BJ (cell line): ENCODE results near the gene OSBPL6. TPM values are rescaled to one million over a fixed set of nuclear protein-coding genes. Genes with fewer than 3 reads are reported as not detected.

Experiments
- CTCF ChIA-PET: fragments of 350-600 bp; formaldehyde crosslinking; extraction: SDS; loops from one replicate; lab custom pipeline; 2021; ENCODE audit warnings: antibody characterized with exemption, inconsistent platforms; lab: Yijun Ruan, JAX
- POLR2A ChIA-PET: fragments of 300-600 bp; sonication (Branson Sonifier 250); formaldehyde crosslinking; extraction: SDS; loops from one replicate; lab custom pipeline; 2021; ENCODE audit warnings: antibody characterized with exemption; lab: Charles Lee
- DNase-seq: peaks from one replicate; pipeline ENCODE4 v3.0.0-alpha.2; 2011; ENCODE audit warnings: low read depth
- H3K27me3 ChIP-seq: 2 replicates; pipeline ENCODE4 v1.6.0; 2011; ENCODE audit warnings: low read length; ENCODE audit not compliant: control insufficient read depth, insufficient read depth
- H3K36me3 ChIP-seq: 2 replicates; pipeline ENCODE4 v1.5.1; 2011; ENCODE audit warnings: low read length; ENCODE audit not compliant: control insufficient read depth, insufficient read depth
- H3K4me3 ChIP-seq: 2 replicates; pipeline ENCODE4 v1.5.1; 2011; ENCODE audit warnings: low read depth, mild to moderate bottlenecking, control low read depth, low read length
- polyA plus RNA-seq: library from polyadenylated mRNA; depleted of rRNA; stranded (reverse); fragments of >200 nt; gene quantifications from 2 replicates; pipeline ENCODE4 v1.2.3, GENCODE V29; 2011
- TF ChIP-seq, protein P1 (sequence below): IDR thresholded peaks from 2 replicates; pipeline ENCODE4 v1.5.1; 2011; ENCODE audit warnings: low read depth, mild to moderate bottlenecking, control low read depth, inconsistent platforms, low read length, moderate library complexity; ENCODE audit not compliant: insufficient read depth

OSBPL6 gene
- polyA plus RNA-seq, 1 experiment = 3.7 TPM

DNA sequence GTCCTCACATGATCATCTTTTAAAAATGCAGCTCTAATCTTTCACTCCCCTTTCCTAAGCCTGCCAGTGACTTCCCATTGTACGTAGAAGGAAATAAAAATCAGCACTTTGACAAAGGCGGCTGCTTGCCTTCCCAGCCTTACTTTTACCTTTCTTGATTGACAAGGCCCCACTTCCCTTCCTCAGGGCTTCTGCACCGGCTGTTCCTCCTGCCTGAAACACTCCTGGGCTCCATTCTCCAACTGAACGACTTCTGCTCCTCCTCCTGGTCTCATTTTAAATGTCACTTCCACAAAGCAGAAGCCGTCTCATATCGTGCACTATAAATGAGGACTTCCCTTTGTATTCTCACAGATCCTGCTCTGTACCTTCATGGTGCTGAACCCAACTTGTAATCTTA lies 56.1 kb downstream of the OSBPL6 start:
- Histone ChIP-seq H3K27me3 (no peaks in the 10 kb centered on the region), H3K4me3 (no peak overlapping the region), H3K36me3 (no peaks in the 10 kb centered on the region)
- TF ChIP-seq, protein P1, sequence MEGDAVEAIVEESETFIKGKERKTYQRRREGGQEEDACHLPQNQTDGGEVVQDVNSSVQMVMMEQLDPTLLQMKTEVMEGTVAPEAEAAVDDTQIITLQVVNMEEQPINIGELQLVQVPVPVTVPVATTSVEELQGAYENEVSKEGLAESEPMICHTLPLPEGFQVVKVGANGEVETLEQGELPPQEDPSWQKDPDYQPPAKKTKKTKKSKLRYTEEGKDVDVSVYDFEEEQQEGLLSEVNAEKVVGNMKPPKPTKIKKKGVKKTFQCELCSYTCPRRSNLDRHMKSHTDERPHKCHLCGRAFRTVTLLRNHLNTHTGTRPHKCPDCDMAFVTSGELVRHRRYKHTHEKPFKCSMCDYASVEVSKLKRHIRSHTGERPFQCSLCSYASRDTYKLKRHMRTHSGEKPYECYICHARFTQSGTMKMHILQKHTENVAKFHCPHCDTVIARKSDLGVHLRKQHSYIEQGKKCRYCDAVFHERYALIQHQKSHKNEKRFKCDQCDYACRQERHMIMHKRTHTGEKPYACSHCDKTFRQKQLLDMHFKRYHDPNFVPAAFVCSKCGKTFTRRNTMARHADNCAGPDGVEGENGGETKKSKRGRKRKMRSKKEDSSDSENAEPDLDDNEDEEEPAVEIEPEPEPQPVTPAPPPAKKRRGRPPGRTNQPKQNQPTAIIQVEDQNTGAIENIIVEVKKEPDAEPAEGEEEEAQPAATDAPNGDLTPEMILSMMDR = no peak
- DNase-seq = no peak
- ChIA-PET POLR2A (no interaction called here), CTCF (no interaction called here)

- TF ChIP-seq, protein P1 = no peak
- CTCF ChIA-PET = no interaction called here
- no peak for DNase-seq
Measured at GRCh38 chr2:178251151-178251955, 57.0 kb downstream of the OSBPL6 start.

GRCh38 chr2:178256382-178257042 lies 62.2 kb downstream of the OSBPL6 start:
- no peaks in the 10 kb centered on the region for H3K36me3 ChIP-seq
- no peak overlapping the region for H3K4me3 ChIP-seq
- TF ChIP-seq, protein P1 = no peak
- no peak for DNase-seq
- ChIA-PET CTCF (interaction anchor here (1.0 to 1.3 kb wide), 3 partner anchors 9 to 23 kb away, joined by 3 to 4 read pairs (median 4); no protein-coding TSS in a partner anchor), POLR2A (no interaction called here)
- no peaks in the 10 kb centered on the region for H3K27me3 ChIP-seq

More at GRCh38 chr2:178251151-178251955, 57.0 kb downstream of the OSBPL6 start:
- H3K27me3 ChIP-seq = no peaks in the 10 kb centered on the region
- H3K4me3 ChIP-seq = no peak overlapping the region
- POLR2A ChIA-PET = no interaction called here
- H3K36me3 ChIP-seq = no peaks in the 10 kb centered on the region

- H3K4me3 ChIP-seq = no peak overlapping the region
- CTCF ChIA-PET = interaction anchor here (1.3 kb wide), 1 partner anchor 9 kb away, joined by 4 read pairs; no protein-coding TSS in a partner anchor
- POLR2A ChIA-PET = no interaction called here
- TF ChIP-seq, protein P1 = no peak
- no peaks in the 10 kb centered on the region for H3K36me3 ChIP-seq
- no peaks in the 10 kb centered on the region for H3K27me3 ChIP-seq
- no peak for DNase-seq
Measured at GRCh38 chr2:178257127-178257526, 62.8 kb downstream of the OSBPL6 start.

DNA sequence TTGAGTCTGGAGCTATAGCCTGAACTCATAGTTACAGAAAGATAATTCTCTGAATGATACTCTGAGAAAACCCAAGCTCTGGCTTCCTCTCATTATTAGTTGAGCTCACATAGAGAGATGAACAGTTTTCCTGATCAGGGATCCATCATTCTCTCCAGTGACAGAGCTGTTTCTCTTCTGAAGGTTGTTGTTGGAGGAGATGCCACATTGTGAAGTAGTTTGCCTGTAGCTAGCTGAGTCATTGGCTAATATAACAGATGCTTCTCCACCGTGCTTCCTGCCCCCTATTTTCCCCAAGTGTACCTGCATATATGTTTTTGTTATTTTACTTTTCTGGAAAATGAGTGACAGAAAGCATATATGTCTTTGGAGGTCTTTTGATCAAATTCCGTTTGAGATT lies 64.6 kb downstream of the OSBPL6 start:
- CTCF ChIA-PET = interaction anchor here (0.6 to 2.3 kb wide), 2 partner anchors 12 to 16 kb away, joined by 3 to 8 read pairs; no protein-coding TSS in a partner anchor
- DNase-seq = no peak
- POLR2A ChIA-PET = no interaction called here
- Histone ChIP-seq H3K36me3 (no peaks in the 10 kb centered on the region), H3K27me3 (no peaks in the 10 kb centered on the region), H3K4me3 (no peak overlapping the region)
- TF ChIP-seq, protein P1 = no peak
